Right cardiac atrium (tissue), 5 donors: ENCODE measurements around the gene REL. TPM values are rescaled to one million over a fixed set of nuclear protein-coding genes. Genes with fewer than 3 reads are reported as not detected.
"Not testable (repeated sequence)": the region's sequence is repeated elsewhere in the genome, so short reads cannot be mapped to it uniquely, and the experiment has no call there.

ENCODE experiments used
- ATAC-seq, 2 donors: fragments of 200-7000 bp; cut with Tn5 transposase; one replicate each; pipeline versions ENCODE4 v1.8.0 to v1.9.1; 2020; ENCODE audit warnings: moderate library complexity in 2 of 2, mild to moderate bottlenecking in 1 of 2
- DNase-seq, 3 donors: peaks; one replicate each; pipeline ENCODE4 v3.0.0-alpha.2; 2020
- H3K27ac ChIP-seq: one replicate; pipeline ENCODE4 v1.5.1; 2013; ENCODE audit warnings: mild to moderate bottlenecking, low read length, control low read depth, moderate library complexity
- H3K27me3 ChIP-seq: one replicate; pipeline ENCODE4 v1.6.1; 2013; ENCODE audit not compliant: control insufficient read depth, insufficient read depth
- H3K4me1 ChIP-seq: one replicate; pipeline ENCODE4 v1.6.1; 2013; ENCODE audit warnings: low read length; ENCODE audit not compliant: control insufficient read depth, insufficient read depth
- H3K4me3 ChIP-seq: one replicate; pipeline ENCODE4 v1.5.1; 2013; ENCODE audit warnings: low read length, control low read depth
- H3K9me3 ChIP-seq: one replicate; pipeline ENCODE4 v1.6.1; 2013; ENCODE audit warnings: low read length; ENCODE audit not compliant: control insufficient read depth
- WGBS: extraction: QIAGEN DNeasy Blood & Tissue Kit; methylation state at CpG from one replicate; pipeline ENCODE4 v1.1.7; 2013; 5-methylcytosine and 5-hydroxymethylcytosine counted together
- intact Hi-C, 4 donors: fragments of 100-400 bp; cut with DNase I; formaldehyde crosslinking; loops; one replicate each; pipeline versions ENCODE4 v1.11.0 to v1.14.0; 2022 to 2023
- polyA plus RNA-seq: library from polyadenylated mRNA; stranded (reverse); fragments of 200-250 nt; gene quantifications from one replicate; pipeline ENCODE4 v1.2.3, GENCODE V29; 2013
- total RNA-seq, 4 donors: library from RNA; stranded (reverse); fragmentation: NEBNext Ultra II Directional; extraction: Animal tissue kit (Norgen Biotek cat#: 25700); gene quantifications; one replicate each; pipeline ENCODE4 v1.2.1, GENCODE V29; 2021
- donor health status: healthy with polysubstance abuse.
- donor health status: DM: no; HTN: yes; CAD: no.
- donor health status: DM: no; HTN: no; CAD: no.
- donor health status: DM: no; HTN: yes; CAD: no; lungs with severe emphysema.
- donor health status: DM: yes; HTN: yes; CAD: no.

REL gene
- total and polyA plus RNA-seq, 5 donors: 1.8 to 8.0 (median 6.1) TPM

- Histone ChIP-seq H3K4me3 (no peak overlapping the region), H3K27ac (no peak overlapping the region), H3K27me3 (no peaks in the 10 kb centered on the region), H3K4me1 (no peaks in the 10 kb centered on the region), H3K9me3 (no peaks in the 10 kb centered on the region)
- DNase-seq (no peak), ATAC-seq (no peak)
- 64% methylated on average over 6 of the region's 6 CpGs for WGBS
- intact Hi-C loops: no loop called here
These were observed 33.5 kb upstream of the REL start for GRCh38 chr2:60847854-60848253.

GRCh38 chr2:60849187-60849586, 32.2 kb upstream of the REL start:
- ATAC-seq (no peak), DNase-seq (no peak)
- Histone ChIP-seq H3K27me3 (no peaks in the 10 kb centered on the region), H3K4me3 (no peak overlapping the region), H3K9me3 (no peaks in the 10 kb centered on the region), H3K4me1 (no peaks in the 10 kb centered on the region), H3K27ac (no peak overlapping the region)
- whole genome bisulfite sequencing: 92% methylated on average over 3 of the region's 3 CpGs
- intact Hi-C loops: no loop called here

- peak; percentile 48 to 50 for ATAC-seq
- 77% methylated on average over 8 of the region's 8 CpGs for whole genome bisulfite sequencing
- H3K4me1 ChIP-seq: no peaks in the 10 kb centered on the region
- H3K4me3 ChIP-seq: no peak overlapping the region
- H3K27ac ChIP-seq: no peak overlapping the region
- H3K27me3 ChIP-seq: no peaks in the 10 kb centered on the region
- intact Hi-C loops: no loop called here
- H3K9me3 ChIP-seq: no peaks in the 10 kb centered on the region
- DNase-seq: peak in 1 of 3 donors; percentile 53
These were observed 29.0 kb upstream of the REL start for GRCh38 chr2:60852282-60852860.

DNA sequence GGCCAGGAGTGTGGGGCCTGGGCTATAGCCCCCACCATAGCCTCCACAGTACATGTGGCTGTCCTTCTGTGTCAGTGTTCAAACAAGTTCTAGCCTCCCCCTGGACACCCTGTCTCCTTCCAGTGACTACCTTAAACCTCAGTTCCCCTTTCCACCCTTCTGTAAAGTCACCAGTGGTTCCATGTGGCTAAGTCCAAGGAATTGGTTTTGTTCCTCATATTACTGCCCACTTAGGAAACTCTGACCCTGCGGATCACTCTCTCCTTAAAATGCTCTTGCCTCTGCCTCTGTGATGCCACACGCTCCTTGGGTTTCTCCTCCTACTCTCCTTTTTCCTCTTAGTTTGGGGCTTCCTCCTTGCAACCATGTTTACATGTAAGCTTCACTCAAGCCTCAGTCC, 27.8 kb upstream of the REL start:
- ATAC-seq (peak in 1 of 2 donors; percentile 25), DNase-seq (no peak)
- Histone ChIP-seq H3K27ac (no peak overlapping the region), H3K4me1 (no peaks in the 10 kb centered on the region), H3K4me3 (no peak overlapping the region), H3K9me3 (no peaks in the 10 kb centered on the region), H3K27me3 (no peaks in the 10 kb centered on the region)
- 89% methylated on average over 2 of the region's 2 CpGs for WGBS
- intact Hi-C loops: no loop called here

- no peaks in the 10 kb centered on the region for H3K27me3 ChIP-seq
- no peak overlapping the region for H3K4me3 ChIP-seq
- no peaks in the 10 kb centered on the region for H3K4me1 ChIP-seq
- DNase-seq (no peak), ATAC-seq (no peak)
- 69% methylated on average over 5 of the region's 5 CpGs for WGBS
- no peaks in the 10 kb centered on the region for H3K9me3 ChIP-seq
- intact Hi-C loops: no loop called here
- no peak overlapping the region for H3K27ac ChIP-seq
These were observed 25.2 kb upstream of the REL start for GRCh38 chr2:60855989-60856669.

GRCh38 chr2:60857056-60857455, 24.3 kb upstream of the REL start:
- no peak for DNase-seq
- WGBS: 90% methylated on average over 4 of the region's 4 CpGs
- Histone ChIP-seq H3K4me3 (no peak overlapping the region), H3K27me3 (no peaks in the 10 kb centered on the region), H3K4me1 (no peaks in the 10 kb centered on the region), H3K9me3 (no peaks in the 10 kb centered on the region), H3K27ac (no peak overlapping the region)
- ATAC-seq: no peak
- intact Hi-C loops: no loop called here

- intact Hi-C loops: no loop called here
- 99% methylated on average over 3 of the region's 3 CpGs for WGBS
- ATAC-seq: no peak
These were observed 22.5 kb upstream of the REL start for GRCh38 chr2:60858897-60859311.

DNA sequence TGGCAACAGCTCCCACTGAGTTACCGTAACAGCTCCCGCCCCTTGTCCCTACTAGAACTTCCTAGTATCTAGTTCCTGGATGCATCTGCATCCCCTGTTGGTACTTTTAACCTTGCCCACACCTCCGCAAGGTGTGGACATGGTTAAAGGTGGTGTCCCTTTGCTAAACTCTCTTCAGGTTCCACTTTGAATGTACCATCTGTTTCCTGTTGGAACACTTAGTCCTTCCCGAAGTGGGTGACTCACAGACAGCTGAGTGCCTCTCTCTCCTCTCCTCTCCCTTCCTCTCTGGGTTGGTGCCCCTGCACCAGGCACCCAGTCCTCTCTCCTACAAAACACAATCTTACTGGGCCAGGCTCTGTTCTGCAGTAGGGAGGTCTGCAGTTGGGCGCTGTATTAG, 19.6 kb upstream of the REL start:
- DNase-seq (no peak), ATAC-seq (no peak)
- no peaks in the 10 kb centered on the region for H3K27me3 ChIP-seq
- 81% methylated on average over 5 of the region's 5 CpGs for WGBS
- no peak overlapping the region for H3K27ac ChIP-seq
- H3K4me3 ChIP-seq: no peak overlapping the region
- no peaks in the 10 kb centered on the region for H3K9me3 ChIP-seq
- no peaks in the 10 kb centered on the region for H3K4me1 ChIP-seq
- intact Hi-C loops: no loop called here

More at GRCh38 chr2:60858897-60859311, 22.5 kb upstream of the REL start:
- H3K9me3 ChIP-seq: no peaks in the 10 kb centered on the region
- H3K4me1 ChIP-seq: no peaks in the 10 kb centered on the region
- H3K4me3 ChIP-seq: no peak overlapping the region
- DNase-seq: no peak
- no peaks in the 10 kb centered on the region for H3K27me3 ChIP-seq
- no peak overlapping the region for H3K27ac ChIP-seq

DNA sequence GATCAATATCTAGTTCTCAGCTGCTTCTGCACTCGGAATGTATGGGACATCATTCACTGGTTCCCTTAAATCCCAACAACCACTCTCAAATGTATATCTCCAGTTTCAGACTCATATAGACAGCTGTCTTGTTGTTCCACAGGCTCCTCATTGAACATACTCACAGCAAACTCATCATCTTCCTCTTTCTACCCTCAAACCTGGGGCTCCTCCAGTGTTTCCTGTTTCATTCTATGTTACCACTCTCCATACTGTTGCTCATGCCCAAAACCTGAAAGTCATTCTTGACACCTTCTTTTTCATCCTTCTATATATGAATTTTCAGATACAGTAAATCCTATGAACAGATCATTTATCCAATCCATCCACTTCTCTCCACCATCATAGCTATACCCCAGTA, 18.7 kb upstream of the REL start:
- Histone ChIP-seq H3K9me3 (no peaks in the 10 kb centered on the region), H3K4me1 (no peaks in the 10 kb centered on the region), H3K4me3 (no peak overlapping the region), H3K27me3 (no peaks in the 10 kb centered on the region), H3K27ac (no peak overlapping the region)
- WGBS: 89% methylated on average over 1 of the region's 1 CpG
- no peak for ATAC-seq
- intact Hi-C loops: no loop called here
- DNase-seq: no peak

GRCh38 chr2:60865361-60865760, 16.0 kb upstream of the REL start:
- ATAC-seq, H3K4me3 ChIP-seq, H3K27me3 ChIP-seq, intact Hi-C loops, H3K9me3 ChIP-seq, H3K4me1 ChIP-seq, H3K27ac ChIP-seq, DNase-seq: not testable (repeated sequence)
- 67% methylated on average over 3 of the region's 3 CpGs for WGBS

DNA sequence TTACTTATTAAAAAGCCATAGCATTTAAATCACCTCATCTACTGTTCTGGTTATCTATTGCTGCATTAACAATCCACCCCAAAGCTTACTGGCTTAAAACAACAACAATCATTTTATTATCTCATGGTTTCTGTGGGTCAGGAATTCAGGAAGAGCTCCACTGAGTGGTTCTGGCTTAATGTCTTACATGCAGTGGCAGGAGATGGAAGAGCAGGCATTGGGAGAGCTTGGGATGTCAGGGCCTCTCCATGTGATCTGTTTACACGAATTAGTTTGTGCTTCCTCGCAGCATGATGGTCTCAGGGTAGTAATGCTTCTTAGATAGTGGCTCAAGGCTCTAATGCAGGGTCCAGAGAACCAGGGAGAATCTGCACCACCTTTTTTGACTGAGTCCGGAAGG, 14.4 kb upstream of the REL start:
- WGBS: 79% methylated on average over 3 of the region's 3 CpGs
- Histone ChIP-seq H3K27me3 (no peaks in the 10 kb centered on the region), H3K4me3 (no peak overlapping the region), H3K4me1 (no peaks in the 10 kb centered on the region), H3K27ac (no peak overlapping the region), H3K9me3 (no peaks in the 10 kb centered on the region)
- DNase-seq: no peak
- ATAC-seq: no peak
- intact Hi-C loops: no loop called here
